MM.1S (cell line): ENCODE results near the gene AGK.

Experiments
- DNase-seq: peaks from one replicate; pipeline ENCODE4 v3.0.0-alpha.2; 2015
- H2AFZ ChIP-seq: fragments of 300-600 bp; sonication (generic); 2 replicates; pipeline ENCODE4 v1.6.0; 2016; ENCODE audit warnings: antibody characterized with exemption, low read length
- H3F3A ChIP-seq: fragments of 300-600 bp; sonication (generic); 2 replicates; pipeline ENCODE4 v1.6.1; 2016; ENCODE audit warnings: mild to moderate bottlenecking, antibody characterized with exemption, low read length, moderate library complexity, mixed read lengths; ENCODE audit not compliant: insufficient read depth
- H3K27ac ChIP-seq: fragments of 300-600 bp; sonication (generic); 2 replicates; pipeline ENCODE4 v1.5.1; 2016; ENCODE audit warnings: mild to moderate bottlenecking, low read length
- H3K27me3 ChIP-seq: fragments of 300-600 bp; sonication (generic); replicated peaks from 2 replicates; pipeline ENCODE4 v1.6.0; 2016; ENCODE audit warnings: low read length; ENCODE audit not compliant: insufficient read depth
- H3K36me3 ChIP-seq: fragments of 300-600 bp; sonication (generic); replicated peaks from 2 replicates; pipeline ENCODE4 v1.6.1; 2016; ENCODE audit warnings: mild to moderate bottlenecking, low read length, mixed read lengths; ENCODE audit not compliant: insufficient read depth
- H3K4me1 ChIP-seq: fragments of 300-600 bp; sonication (generic); 2 replicates; pipeline ENCODE4 v1.6.1; 2016; ENCODE audit warnings: low read length, mixed read lengths
- H3K4me2 ChIP-seq: fragments of 300-600 bp; sonication (generic); 2 replicates; pipeline ENCODE4 v1.6.0; 2016; ENCODE audit warnings: low read depth, low read length
- H3K4me3 ChIP-seq: fragments of 300-600 bp; sonication (generic); 2 replicates; pipeline ENCODE4 v1.5.1; 2016; ENCODE audit warnings: low read length, mixed read lengths
- H3K79me2 ChIP-seq: fragments of 300-600 bp; sonication (generic); 2 replicates; pipeline ENCODE4 v1.6.1; 2016; ENCODE audit warnings: mixed run types, low read length, mixed read lengths
- H3K9ac ChIP-seq: fragments of 300-600 bp; sonication (generic); 2 replicates; pipeline ENCODE4 v1.6.1; 2016; ENCODE audit warnings: low read length, mixed read lengths
- H3K9me2 ChIP-seq: fragments of 300-600 bp; sonication (generic); replicated peaks from 2 replicates; pipeline ENCODE4 v1.6.1; 2016; ENCODE audit warnings: mild to moderate bottlenecking, low read length, mixed read lengths; ENCODE audit not compliant: insufficient read depth
- H3K9me3 ChIP-seq: fragments of 300-600 bp; sonication (generic); replicated peaks from 2 replicates; pipeline ENCODE4 v1.6.1; 2016; ENCODE audit warnings: mild to moderate bottlenecking, low read length, mixed read lengths; ENCODE audit not compliant: insufficient read depth
- H4K20me1 ChIP-seq: fragments of 300-600 bp; sonication (generic); 2 replicates; pipeline ENCODE4 v1.6.1; 2016; ENCODE audit warnings: mild to moderate bottlenecking, low read length, moderate library complexity, mixed read lengths; ENCODE audit not compliant: insufficient read depth
- CTCF ChIP-seq: fragments of 300-600 bp; sonication (generic); IDR thresholded peaks from 2 replicates; pipeline ENCODE4 v1.5.1; 2016; ENCODE audit warnings: antibody characterized with exemption, low read length, mixed read lengths
- EZH2 ChIP-seq: fragments of 300-600 bp; sonication (generic); optimal IDR thresholded peaks from 2 replicates; pipeline ENCODE3; 2017; ENCODE audit warnings: low read depth, mild to moderate bottlenecking, antibody characterized with exemption, low read length, mixed read lengths
- EZH2phosphoT487 ChIP-seq: fragments of 300-600 bp; sonication (generic); IDR thresholded peaks from 2 replicates; pipeline ENCODE4 v1.6.1; 2018; ENCODE audit warnings: antibody characterized with exemption, low read length

AGK gene

GRCh38 chr7:141665208-141666035 lies 114.2 kb downstream of the AGK start:
- Histone ChIP-seq H3F3A (no peaks in the 10 kb centered on the region), H3K36me3 (no peaks in the 10 kb centered on the region), H3K79me2 (no peaks in the 10 kb centered on the region), H3K9me2 (no peaks in the 10 kb centered on the region), H3K9ac (no peak overlapping the region), H2AFZ (no peak overlapping the region), H3K27ac (no peak overlapping the region), H4K20me1 (no peaks in the 10 kb centered on the region), H3K4me1 (peaks cover 12% of the 10 kb centered on the region), H3K9me3 (no peaks in the 10 kb centered on the region), H3K4me2 (no peak overlapping the region), H3K27me3 (no peaks in the 10 kb centered on the region), H3K4me3 (no peak overlapping the region)
- TF ChIP-seq EZH2 (no peak), CTCF (no peak)
- DNase-seq = no peak

- no peaks in the 10 kb centered on the region for H3K36me3 ChIP-seq
- TF ChIP-seq CTCF (no peak), EZH2 (no peak), EZH2phosphoT487 (no peak)
Observed at GRCh38 chr7:141666071-141666470, 114.9 kb downstream of the AGK start.

DNA sequence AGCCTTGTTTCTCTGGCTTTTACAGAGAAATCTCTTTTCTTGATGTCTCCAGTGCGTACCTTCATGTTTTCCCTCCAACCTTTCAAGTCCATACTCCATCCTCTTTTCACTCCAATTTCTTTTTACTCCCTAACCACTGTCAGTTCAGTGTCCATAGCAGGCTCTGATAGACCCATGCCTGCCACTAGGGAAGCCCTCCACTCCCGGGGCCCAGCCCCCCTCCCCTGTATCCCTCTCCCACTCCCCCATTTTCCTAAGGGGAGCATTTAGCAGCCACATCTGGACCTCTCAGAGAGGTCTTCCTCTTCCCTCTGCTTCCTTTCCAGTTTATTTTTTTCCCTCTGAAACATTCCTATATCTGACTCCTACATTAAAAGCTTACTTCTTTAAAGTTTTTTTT lies 117.6 kb downstream of the AGK start:
- TF ChIP-seq EZH2 (no peak), CTCF (no peak), EZH2phosphoT487 (no peak)
- H3K36me3 ChIP-seq = no peaks in the 10 kb centered on the region
- DNase-seq = no peak

More at GRCh38 chr7:141666071-141666470, 114.9 kb downstream of the AGK start:
- no peaks in the 10 kb centered on the region for H3K9me2 ChIP-seq
- DNase-seq = no peak
- peaks cover 9% of the 10 kb centered on the region for H3K4me1 ChIP-seq
- no peak overlapping the region for H3K4me3 ChIP-seq
- H3K27me3 ChIP-seq = no peaks in the 10 kb centered on the region
- H3K9ac ChIP-seq = no peak overlapping the region
- no peak overlapping the region for H3K27ac ChIP-seq
- no peaks in the 10 kb centered on the region for H3K79me2 ChIP-seq
- no peaks in the 10 kb centered on the region for H3K9me3 ChIP-seq
- no peak overlapping the region for H3K4me2 ChIP-seq
- no peaks in the 10 kb centered on the region for H3F3A ChIP-seq
- no peaks in the 10 kb centered on the region for H4K20me1 ChIP-seq
- H2AFZ ChIP-seq = no peak overlapping the region

More for the DNA sequence above, 117.6 kb downstream of the AGK start:
- Histone ChIP-seq H4K20me1 (no peaks in the 10 kb centered on the region), H3K9ac (no peak overlapping the region), H3K27me3 (no peaks in the 10 kb centered on the region), H3K9me2 (no peaks in the 10 kb centered on the region), H3K4me1 (no peaks in the 10 kb centered on the region), H3K27ac (no peak overlapping the region), H3K9me3 (no peaks in the 10 kb centered on the region), H3K4me3 (no peak overlapping the region), H3K4me2 (no peak overlapping the region), H2AFZ (no peak overlapping the region), H3K79me2 (no peaks in the 10 kb centered on the region), H3F3A (no peaks in the 10 kb centered on the region)
